ENCODE measurements around the gene GNG7. TPM values are rescaled to one million over a fixed set of nuclear protein-coding genes. Genes with fewer than 3 reads are reported as not detected.

GNG7 gene
- polyA plus RNA-seq, 3 donors, result 1.1 to 1.6 (median 1.3) TPM

DNA sequence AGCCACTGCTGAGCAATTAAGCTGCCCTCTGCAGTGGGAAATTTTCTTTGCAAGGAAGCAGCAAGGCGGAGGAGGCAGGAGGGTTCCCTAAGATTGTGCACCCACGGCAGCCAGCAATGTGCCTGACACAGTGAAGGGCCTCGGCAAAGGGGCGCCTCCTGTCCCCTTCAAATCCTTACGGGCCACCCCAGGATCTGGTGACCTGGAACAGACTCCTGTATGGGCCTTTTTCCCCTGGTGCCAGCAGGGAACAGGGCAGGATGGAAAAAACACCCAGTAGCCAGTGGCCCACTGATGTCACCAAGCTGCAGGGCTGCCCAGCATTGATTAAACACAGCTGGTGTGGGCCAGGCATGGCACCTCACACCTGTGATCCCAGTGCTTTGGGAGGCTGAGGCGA, 86.7 kb downstream of the GNG7 start:
- Histone ChIP-seq H3K4me3 (replicated peaks in 1 of 3; ENCODE audit: low read depth in 2 of 3, low read length in 3 of 3) (no peak overlapping the region), H3K27me3 (ENCODE audit: control insufficient read depth in 2 of 2, insufficient read depth in 2 of 2, low read length in 2 of 2) (no peaks in the 10 kb centered on the region), H3K4me2 (replicated peaks; ENCODE audit: extremely low read depth, low read length, poor library complexity, severe bottlenecking) (no peak overlapping the region), H3K9ac (ENCODE audit: insufficient read depth, low read length, poor library complexity, severe bottlenecking) (no peak overlapping the region), H3K9me3 (replicated peaks in 1 of 2; ENCODE audit: control insufficient read depth in 1 of 2, insufficient read depth in 1 of 2, low read length in 2 of 2) (peaks cover 12 to 16% of the 10 kb centered on the region in 2 donors), H4K20me1 (ENCODE audit: insufficient read depth, low read length) (no peaks in the 10 kb centered on the region), H3K79me2 (ENCODE audit: insufficient read depth, low read length) (peaks cover 10% of the 10 kb centered on the region), H2AFZ (ENCODE audit: insufficient read depth, low read depth, low read length, poor library complexity, severe bottlenecking) (no peak overlapping the region), H3K4me1 (ENCODE audit: control insufficient read depth in 1 of 2, insufficient read depth in 2 of 2, low read length in 2 of 2) (peaks cover 75 to 91% of the 10 kb centered on the region in 2 donors), H3K27ac (ENCODE audit: low read depth in 1 of 2, low read length in 2 of 2) (peak overlapping the region; percentile 90 to 96), H3K36me3 (replicated peaks in 1 of 2; ENCODE audit: control insufficient read depth in 1 of 2, insufficient read depth in 2 of 2, low read length in 2 of 2) (no peaks in the 10 kb centered on the region)
- Mint-ChIP-seq H3K9me3 (peaks cover 13 to 23% (median 18%) of the 10 kb centered on the region in 7 donors), H3K36me3 (peaks cover 0 to 12% of the 10 kb centered on the region in 2 donors), H3K27ac (peak overlapping the region in 6 of 7 donors; percentile 72 to 98 (median 80)), H3K27me3 (ENCODE audit: low read depth in 3 of 3) (peaks cover 2 to 4% (median 2%) of the 10 kb centered on the region in 3 donors), H3K4me1 (peaks cover 81% of the 10 kb centered on the region), H3K4me3 (no peak overlapping the region)
- TF ChIP-seq, protein P1, sequence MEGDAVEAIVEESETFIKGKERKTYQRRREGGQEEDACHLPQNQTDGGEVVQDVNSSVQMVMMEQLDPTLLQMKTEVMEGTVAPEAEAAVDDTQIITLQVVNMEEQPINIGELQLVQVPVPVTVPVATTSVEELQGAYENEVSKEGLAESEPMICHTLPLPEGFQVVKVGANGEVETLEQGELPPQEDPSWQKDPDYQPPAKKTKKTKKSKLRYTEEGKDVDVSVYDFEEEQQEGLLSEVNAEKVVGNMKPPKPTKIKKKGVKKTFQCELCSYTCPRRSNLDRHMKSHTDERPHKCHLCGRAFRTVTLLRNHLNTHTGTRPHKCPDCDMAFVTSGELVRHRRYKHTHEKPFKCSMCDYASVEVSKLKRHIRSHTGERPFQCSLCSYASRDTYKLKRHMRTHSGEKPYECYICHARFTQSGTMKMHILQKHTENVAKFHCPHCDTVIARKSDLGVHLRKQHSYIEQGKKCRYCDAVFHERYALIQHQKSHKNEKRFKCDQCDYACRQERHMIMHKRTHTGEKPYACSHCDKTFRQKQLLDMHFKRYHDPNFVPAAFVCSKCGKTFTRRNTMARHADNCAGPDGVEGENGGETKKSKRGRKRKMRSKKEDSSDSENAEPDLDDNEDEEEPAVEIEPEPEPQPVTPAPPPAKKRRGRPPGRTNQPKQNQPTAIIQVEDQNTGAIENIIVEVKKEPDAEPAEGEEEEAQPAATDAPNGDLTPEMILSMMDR (IDR thresholded peaks at IDR 0.05), result no peak
- intact Hi-C loops (cut with micrococcal nuclease), result loop anchor here in 1 of 2 donors (2.0 to 10.0 kb wide), 3 partner anchors 15 to 523 kb away; no protein-coding TSS in a partner anchor
- WGBS (ENCODE audit: insufficient coverage), result 95% methylated on average over 5 of the region's 6 CpGs
- DNase-seq, result no peak

DNA sequence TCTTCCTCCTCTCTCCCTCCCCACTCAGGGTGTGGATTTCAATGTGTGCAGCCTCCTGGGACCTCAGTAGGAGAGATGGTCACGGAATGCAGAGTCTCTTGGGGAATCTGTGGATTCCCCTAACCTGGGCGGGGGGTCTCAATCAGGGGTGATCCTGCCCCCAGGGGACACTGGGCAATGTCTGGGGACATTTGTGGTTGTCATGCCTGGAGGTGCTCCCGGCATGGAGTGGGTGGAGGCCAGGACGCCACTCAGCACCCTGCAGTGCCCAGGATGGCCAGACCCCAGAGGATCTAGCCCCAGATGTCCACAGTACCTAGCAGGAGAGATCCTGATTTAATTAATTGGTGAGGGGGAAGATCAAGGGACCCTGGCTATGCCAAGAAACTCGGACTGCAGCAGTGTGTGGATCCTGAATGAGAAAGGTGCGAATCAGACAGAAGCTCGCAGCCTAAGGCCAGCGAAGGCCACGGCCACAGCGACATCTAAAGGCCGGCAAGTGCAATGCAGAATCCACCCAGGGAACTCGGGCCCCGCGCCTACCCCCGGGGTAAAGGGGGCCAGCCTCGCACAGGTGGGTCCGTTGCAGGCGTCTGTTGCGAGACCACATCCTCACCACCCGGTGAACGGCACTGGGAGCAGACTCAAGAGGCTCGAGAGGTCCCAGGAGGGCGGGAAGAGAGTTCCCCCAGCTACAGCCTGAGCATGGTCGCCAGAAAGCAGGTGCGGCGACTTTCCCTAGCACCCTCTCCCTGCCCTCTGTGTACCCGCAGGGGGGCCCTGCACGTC, 88.8 kb downstream of the GNG7 start:
- Histone ChIP-seq H4K20me1 (ENCODE audit: insufficient read depth, low read length) (no peaks in the 10 kb centered on the region), H3K9ac (ENCODE audit: insufficient read depth, low read length, poor library complexity, severe bottlenecking) (no peak overlapping the region), H3K4me2 (replicated peaks; ENCODE audit: extremely low read depth, low read length, poor library complexity, severe bottlenecking) (no peak overlapping the region), H3K4me1 (ENCODE audit: control insufficient read depth in 1 of 2, insufficient read depth in 2 of 2, low read length in 2 of 2) (peaks cover 57 to 70% of the 10 kb centered on the region in 2 donors), H3K9me3 (replicated peaks in 1 of 2; ENCODE audit: control insufficient read depth in 1 of 2, insufficient read depth in 1 of 2, low read length in 2 of 2) (peaks cover 12 to 16% of the 10 kb centered on the region in 2 donors), H3K27me3 (ENCODE audit: control insufficient read depth in 2 of 2, insufficient read depth in 2 of 2, low read length in 2 of 2) (no peaks in the 10 kb centered on the region), H3K79me2 (ENCODE audit: insufficient read depth, low read length) (peaks cover 10% of the 10 kb centered on the region), H3K36me3 (replicated peaks in 1 of 2; ENCODE audit: control insufficient read depth in 1 of 2, insufficient read depth in 2 of 2, low read length in 2 of 2) (no peaks in the 10 kb centered on the region), H2AFZ (ENCODE audit: insufficient read depth, low read depth, low read length, poor library complexity, severe bottlenecking) (peak overlapping the region; percentile 47), H3K27ac (ENCODE audit: low read depth in 1 of 2, low read length in 2 of 2) (peak overlapping the region in 1 of 2 donors; percentile 78), H3K4me3 (replicated peaks in 1 of 3; ENCODE audit: low read depth in 2 of 3, low read length in 3 of 3) (no peak overlapping the region)
- Mint-ChIP-seq H3K4me1 (peaks cover 63% of the 10 kb centered on the region), H3K4me3 (no peak overlapping the region), H3K27me3 (ENCODE audit: low read depth in 3 of 3) (peaks cover 0 to 4% (median 2%) of the 10 kb centered on the region in 3 donors), H3K36me3 (peaks cover 0 to 12% of the 10 kb centered on the region in 2 donors), H3K27ac (peak overlapping the region in 4 of 7 donors; percentile 15 to 95 (median 48)), H3K9me3 (peaks cover 13 to 23% (median 18%) of the 10 kb centered on the region in 7 donors)
- intact Hi-C loops (cut with micrococcal nuclease), result loop anchor here (2.0 to 10.0 kb wide), 4 partner anchors 17 to 339 kb away; no protein-coding TSS in a partner anchor
- TF ChIP-seq, protein P1 (IDR thresholded peaks at IDR 0.05), result peak; percentile 76
- peak in 1 of 3 donors; percentile 28 for DNase-seq
- 21% methylated on average over 26 of the region's 28 CpGs for WGBS (ENCODE audit: insufficient coverage)
